ENCODE results near the gene TMEM165. TPM values are rescaled to one million over a fixed set of nuclear protein-coding genes. Genes with fewer than 3 reads are reported as not detected.
A peak's percentile ranks its signal among the peaks of the same experiment; 100 is the strongest.

Gene TMEM165
- total and polyA plus RNA-seq, 2 donors (not counting 3 experiments of a cell fraction or from before 2014, with no cell fraction given) = 144 to 177 TPM

DNA sequence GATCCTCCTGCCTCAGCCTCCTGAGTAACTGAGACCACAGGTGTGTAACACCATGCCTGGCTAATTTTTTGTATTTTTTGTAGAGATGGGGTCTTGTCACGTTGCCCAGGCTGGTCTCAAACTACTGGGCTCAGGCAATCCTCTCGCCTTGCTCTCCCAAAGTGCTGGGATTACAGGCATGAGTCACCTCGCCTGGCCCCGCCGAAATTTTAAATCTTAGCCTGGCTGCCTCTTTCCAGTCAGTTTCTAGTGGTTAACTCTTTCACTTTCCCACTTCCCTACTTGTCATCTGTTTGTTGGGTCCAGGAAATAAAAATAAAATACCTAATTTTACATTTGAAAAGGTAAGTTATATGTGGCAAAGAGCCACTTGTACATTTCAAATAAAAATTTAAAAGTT, 62.4 kb downstream of the TMEM165 start:
- no peak overlapping the region for H3K4me2 ChIP-seq (ENCODE audit: insufficient read depth, low read length)
- DNase-seq (ENCODE audit: low read depth, low spot score) (no peak), FAIRE-seq (no peak)
- H3K4me1 ChIP-seq (ENCODE audit: control insufficient read depth, extremely low read depth, insufficient read depth, low read length) = peaks cover 7% of the 10 kb centered on the region
- H2AFZ ChIP-seq (ENCODE audit: low read depth, low read length) = no peak overlapping the region
- peaks cover 0 to 3% of the 10 kb centered on the region in 2 experiments for H3K36me3 ChIP-seq (ENCODE audit: control insufficient read depth in 2 of 2, extremely low read depth in 1 of 2, insufficient read depth in 2 of 2, low read length in 2 of 2)
- H3K9ac ChIP-seq (replicated peaks; ENCODE audit: extremely low read depth, insufficient read depth, low read length) = no peak overlapping the region
- no peaks in the 10 kb centered on the region for H4K20me1 ChIP-seq (replicated peaks; ENCODE audit: control insufficient read depth, extremely low read depth, insufficient read depth, low read length)
- dilution Hi-C loops (cut with MboI; ENCODE audit: extremely low pct_ligation_motif_present, low sequenced_read_pairs) (no loop called here), intact Hi-C loops (cut with micrococcal nuclease) (no loop called here)
- no peak for TF ChIP-seq MYC (IDR thresholded peaks at IDR 0.05; ENCODE audit: low read depth, low read length)
- TF ChIP-seq, protein P1, sequence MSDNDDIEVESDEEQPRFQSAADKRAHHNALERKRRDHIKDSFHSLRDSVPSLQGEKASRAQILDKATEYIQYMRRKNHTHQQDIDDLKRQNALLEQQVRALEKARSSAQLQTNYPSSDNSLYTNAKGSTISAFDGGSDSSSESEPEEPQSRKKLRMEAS (IDR thresholded peaks at IDR 0.05; ENCODE audit: insufficient read depth, insufficient read length) = no peak
- TF ChIP-seq, protein P2, sequence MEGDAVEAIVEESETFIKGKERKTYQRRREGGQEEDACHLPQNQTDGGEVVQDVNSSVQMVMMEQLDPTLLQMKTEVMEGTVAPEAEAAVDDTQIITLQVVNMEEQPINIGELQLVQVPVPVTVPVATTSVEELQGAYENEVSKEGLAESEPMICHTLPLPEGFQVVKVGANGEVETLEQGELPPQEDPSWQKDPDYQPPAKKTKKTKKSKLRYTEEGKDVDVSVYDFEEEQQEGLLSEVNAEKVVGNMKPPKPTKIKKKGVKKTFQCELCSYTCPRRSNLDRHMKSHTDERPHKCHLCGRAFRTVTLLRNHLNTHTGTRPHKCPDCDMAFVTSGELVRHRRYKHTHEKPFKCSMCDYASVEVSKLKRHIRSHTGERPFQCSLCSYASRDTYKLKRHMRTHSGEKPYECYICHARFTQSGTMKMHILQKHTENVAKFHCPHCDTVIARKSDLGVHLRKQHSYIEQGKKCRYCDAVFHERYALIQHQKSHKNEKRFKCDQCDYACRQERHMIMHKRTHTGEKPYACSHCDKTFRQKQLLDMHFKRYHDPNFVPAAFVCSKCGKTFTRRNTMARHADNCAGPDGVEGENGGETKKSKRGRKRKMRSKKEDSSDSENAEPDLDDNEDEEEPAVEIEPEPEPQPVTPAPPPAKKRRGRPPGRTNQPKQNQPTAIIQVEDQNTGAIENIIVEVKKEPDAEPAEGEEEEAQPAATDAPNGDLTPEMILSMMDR (IDR thresholded peaks at IDR 0.05; ENCODE audit: extremely low read depth in 1 of 2, insufficient read depth in 1 of 2, low read depth in 1 of 2, low read length in 2 of 2) = no peak
- no peak for TF ChIP-seq JUN (IDR thresholded peaks at IDR 0.05; ENCODE audit: borderline replicate concordance, insufficient read depth, insufficient read length, low read depth)
- TF ChIP-seq FOS (IDR thresholded peaks at IDR 0.05; ENCODE audit: borderline replicate concordance, insufficient read depth, low read length) = no peak
- TF ChIP-seq POLR2A (IDR thresholded peaks at IDR 0.05; ENCODE audit: low read depth, low read length) = no peak
- BruUV-seq (replicated peaks) = no TSS peak
- ChIA-PET POLR2A (no interaction called here), CTCF (no interaction called here)
- H3K27ac ChIP-seq (ENCODE audit: insufficient read depth, low read depth, low read length) = no peak overlapping the region
- H3K4me3 ChIP-seq (replicated peaks in 1 of 3; ENCODE audit: insufficient read depth in 1 of 3, low read depth in 1 of 3, low read length in 3 of 3) = no peak overlapping the region
- H3K79me2 ChIP-seq (ENCODE audit: control insufficient read depth, insufficient read depth, low read length) = no peaks in the 10 kb centered on the region
- H3K9me3 ChIP-seq (replicated peaks; ENCODE audit: control insufficient read depth, insufficient read depth, low read length) = no peaks in the 10 kb centered on the region
- no peaks in the 10 kb centered on the region for H3K9me1 ChIP-seq (replicated peaks; ENCODE audit: control insufficient read depth, extremely low read depth, insufficient read depth, low read length)
- no peaks in the 10 kb centered on the region for H3K27me3 ChIP-seq (ENCODE audit: control insufficient read depth in 2 of 2, insufficient read depth in 2 of 2, low read length in 2 of 2)

DNA sequence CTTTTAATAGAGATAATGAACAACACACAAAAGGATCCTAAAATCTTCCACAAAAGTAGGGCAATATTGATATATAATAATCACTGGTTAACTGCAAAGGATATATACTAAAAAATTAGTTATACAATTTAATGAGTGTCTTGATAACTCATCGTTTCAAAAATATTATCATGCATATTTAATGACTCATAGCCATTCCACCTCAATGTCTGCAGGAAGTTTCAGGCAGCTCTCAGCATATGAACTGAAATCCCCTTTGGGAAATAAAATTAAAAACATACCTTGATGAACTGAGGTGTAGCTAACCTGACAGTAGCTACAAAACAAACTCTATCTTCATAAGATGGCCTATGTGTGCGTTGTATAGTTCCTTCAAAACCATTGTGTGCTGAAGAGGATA, 62.9 kb downstream of the TMEM165 start:
- no peak for FAIRE-seq
- Histone ChIP-seq H3K4me3 (replicated peaks in 1 of 3; ENCODE audit: insufficient read depth in 1 of 3, low read depth in 1 of 3, low read length in 3 of 3) (no peak overlapping the region), H3K27ac (ENCODE audit: insufficient read depth, low read depth, low read length) (no peak overlapping the region), H3K79me2 (ENCODE audit: control insufficient read depth, insufficient read depth, low read length) (no peaks in the 10 kb centered on the region), H3K9me1 (replicated peaks; ENCODE audit: control insufficient read depth, extremely low read depth, insufficient read depth, low read length) (no peaks in the 10 kb centered on the region), H3K9me3 (replicated peaks; ENCODE audit: control insufficient read depth, insufficient read depth, low read length) (no peaks in the 10 kb centered on the region), H3K4me2 (ENCODE audit: insufficient read depth, low read length) (no peak overlapping the region), H4K20me1 (replicated peaks; ENCODE audit: control insufficient read depth, extremely low read depth, insufficient read depth, low read length) (no peaks in the 10 kb centered on the region), H3K36me3 (ENCODE audit: control insufficient read depth in 2 of 2, extremely low read depth in 1 of 2, insufficient read depth in 2 of 2, low read length in 2 of 2) (peaks cover 0 to 3% of the 10 kb centered on the region in 2 experiments), H3K4me1 (ENCODE audit: control insufficient read depth, extremely low read depth, insufficient read depth, low read length) (peaks cover 7% of the 10 kb centered on the region), H3K9ac (replicated peaks; ENCODE audit: extremely low read depth, insufficient read depth, low read length) (no peak overlapping the region), H2AFZ (ENCODE audit: low read depth, low read length) (no peak overlapping the region), H3K27me3 (ENCODE audit: control insufficient read depth in 2 of 2, insufficient read depth in 2 of 2, low read length in 2 of 2) (no peaks in the 10 kb centered on the region)
- TF ChIP-seq POLR2AphosphoS5 (IDR thresholded peaks at IDR 0.05; ENCODE audit: insufficient read depth, low read depth, low read length) = no peak
- TF ChIP-seq MYC (IDR thresholded peaks at IDR 0.05; ENCODE audit: low read depth, low read length) = no peak
- TF ChIP-seq JUN (IDR thresholded peaks at IDR 0.05; ENCODE audit: borderline replicate concordance, insufficient read depth, insufficient read length, low read depth) = no peak
- TF ChIP-seq FOS (IDR thresholded peaks at IDR 0.05; ENCODE audit: borderline replicate concordance, insufficient read depth, low read length) = peak; percentile 63
- no peak for TF ChIP-seq POLR2A (IDR thresholded peaks at IDR 0.05; ENCODE audit: low read depth, low read length)
- TF ChIP-seq EZH2 (IDR thresholded peaks at IDR 0.05; ENCODE audit: borderline replicate concordance, low read depth, low read length, severe bottlenecking) = no peak
- TF ChIP-seq, protein P1 (IDR thresholded peaks at IDR 0.05; ENCODE audit: insufficient read depth, insufficient read length) = no peak
- DNase-seq (ENCODE audit: low read depth, low spot score) = peak; percentile 12
- BruUV-seq (replicated peaks) = no TSS peak
- CTCF ChIA-PET = no interaction called here
- POLR2A ChIA-PET = no interaction called here
- dilution Hi-C loops (cut with MboI; ENCODE audit: extremely low pct_ligation_motif_present, low sequenced_read_pairs) = no loop called here
- intact Hi-C loops (cut with micrococcal nuclease) = no loop called here

All from endothelial cell of umbilical vein (primary cell).